Retinal pigment epithelial cell (primary cell): Measurements from ENCODE around the gene PIGT.
A peak's percentile ranks its signal among the peaks of the same experiment; 100 is the strongest.

ENCODE experiments used
- DNase-seq: peaks from one replicate; pipeline ENCODE4 v3.0.0-alpha.2; 2010; ENCODE audit warnings: low read depth
- H3K4me3 ChIP-seq: 2 replicates; pipeline ENCODE4 v1.5.1; 2011; ENCODE audit warnings: mild to moderate bottlenecking, low read length, control low read depth, moderate library complexity
- TF ChIP-seq, protein P1 (sequence below): conservative IDR thresholded peaks from 2 replicates; pipeline ENCODE4 v1.5.1; 2011; ENCODE audit warnings: low read depth, low read length, control low read depth, inconsistent platforms

PIGT gene

GRCh38 chr20:45407783-45408645, 7.9 kb upstream of the PIGT start, which contains the start of gene DBNDD2:
Gene DBNDD2 (plus strand): TSS chr20:45408289. CDS start chr20:45408468, 179 bp downstream.
- DNase-seq, result no peak
- H3K4me3 ChIP-seq, result peak within 1 kb of the TSS; percentile 74
- TF ChIP-seq, protein P1, sequence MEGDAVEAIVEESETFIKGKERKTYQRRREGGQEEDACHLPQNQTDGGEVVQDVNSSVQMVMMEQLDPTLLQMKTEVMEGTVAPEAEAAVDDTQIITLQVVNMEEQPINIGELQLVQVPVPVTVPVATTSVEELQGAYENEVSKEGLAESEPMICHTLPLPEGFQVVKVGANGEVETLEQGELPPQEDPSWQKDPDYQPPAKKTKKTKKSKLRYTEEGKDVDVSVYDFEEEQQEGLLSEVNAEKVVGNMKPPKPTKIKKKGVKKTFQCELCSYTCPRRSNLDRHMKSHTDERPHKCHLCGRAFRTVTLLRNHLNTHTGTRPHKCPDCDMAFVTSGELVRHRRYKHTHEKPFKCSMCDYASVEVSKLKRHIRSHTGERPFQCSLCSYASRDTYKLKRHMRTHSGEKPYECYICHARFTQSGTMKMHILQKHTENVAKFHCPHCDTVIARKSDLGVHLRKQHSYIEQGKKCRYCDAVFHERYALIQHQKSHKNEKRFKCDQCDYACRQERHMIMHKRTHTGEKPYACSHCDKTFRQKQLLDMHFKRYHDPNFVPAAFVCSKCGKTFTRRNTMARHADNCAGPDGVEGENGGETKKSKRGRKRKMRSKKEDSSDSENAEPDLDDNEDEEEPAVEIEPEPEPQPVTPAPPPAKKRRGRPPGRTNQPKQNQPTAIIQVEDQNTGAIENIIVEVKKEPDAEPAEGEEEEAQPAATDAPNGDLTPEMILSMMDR, result no peak

DNA sequence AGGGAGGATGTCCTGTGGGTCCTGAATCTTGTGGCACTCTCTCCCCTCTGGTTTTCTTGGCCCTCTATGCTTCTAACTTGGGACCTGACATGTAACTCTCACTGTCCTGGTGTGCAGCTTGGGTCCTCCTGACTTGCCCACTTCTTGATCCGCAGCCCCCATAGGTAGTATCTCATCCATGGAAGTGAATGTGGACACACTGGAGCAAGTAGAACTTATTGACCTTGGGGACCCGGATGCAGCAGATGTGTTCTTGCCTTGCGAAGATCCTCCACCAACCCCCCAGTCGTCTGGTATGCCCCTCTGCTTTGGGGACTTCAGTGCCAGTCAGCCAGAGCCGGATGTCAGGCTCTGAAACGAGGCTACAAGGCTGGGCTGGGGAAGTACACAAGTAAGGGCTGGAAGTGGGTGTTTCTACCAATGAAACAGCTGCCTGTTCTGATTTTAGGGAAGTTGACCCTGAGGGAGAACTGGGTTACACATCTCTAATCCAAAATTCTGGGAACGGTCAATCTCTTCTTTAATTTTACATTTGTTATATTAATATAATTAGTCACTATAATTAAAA, 7.2 kb upstream of the PIGT start:
- TF ChIP-seq, protein P1, result no peak
- DNase-seq, result no peak
- no peak overlapping the region for H3K4me3 ChIP-seq

GRCh38 chr20:45409521-45410272, 6.2 kb upstream of the PIGT start:
- TF ChIP-seq, protein P1, result no peak
- no peak overlapping the region for H3K4me3 ChIP-seq
- DNase-seq, result no peak

GRCh38 chr20:45410887-45411286, 5.1 kb upstream of the PIGT start:
- H3K4me3 ChIP-seq, result no peak overlapping the region
- no peak for DNase-seq
- TF ChIP-seq, protein P1, result no peak

- TF ChIP-seq, protein P1, result no peak
- DNase-seq, result no peak
- no peak overlapping the region for H3K4me3 ChIP-seq
Measured at GRCh38 chr20:45412653-45413052, 3.3 kb upstream of the PIGT start.

DNA sequence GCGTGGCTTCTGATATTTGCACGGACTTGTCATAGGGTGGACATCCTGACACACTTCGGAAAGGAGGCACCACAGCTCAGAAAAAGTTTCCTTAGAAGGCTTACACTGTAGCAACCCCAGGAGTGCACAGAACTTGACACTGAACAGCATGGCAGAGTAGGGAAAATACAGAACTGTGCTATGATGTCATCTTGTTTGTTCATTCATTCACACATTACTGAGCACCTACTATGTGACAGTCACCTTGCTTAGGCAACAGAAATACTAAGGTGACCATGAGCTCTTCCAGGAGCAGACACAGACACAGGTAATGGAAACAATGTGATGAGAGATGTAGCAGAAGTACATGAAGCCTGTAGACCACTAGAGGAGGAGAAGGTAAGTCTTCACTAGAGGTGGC, 2.5 kb upstream of the PIGT start:
- DNase-seq, result no peak
- TF ChIP-seq, protein P1, result no peak

More for the DNA sequence above, 2.5 kb upstream of the PIGT start:
- H3K4me3 ChIP-seq, result no peak overlapping the region
